Stimulated activated CD4-positive, alpha-beta T cell treated with anti-CD3 and anti-CD28 coated beads, Interleukin-4, amount 100 ng/mL, for 1 hour (primary cell): Measurements from ENCODE around the gene SAPCD1.
A peak's percentile ranks its signal among the peaks of the same experiment; 100 is the strongest.

Experiments used
- DNase-seq: peaks from one replicate; pipeline ENCODE4 v3.0.0-alpha.2; 2020

Gene SAPCD1

GRCh38 chr6:31762356-31762755, at the start of gene SAPCD1:
SAPCD1 (plus strand) TSS chr6:31762656; CDS start chr6:31763055, 399 bp downstream.
- no peak for DNase-seq

- no peak for DNase-seq
Observed at GRCh38 chr6:31713465-31713864, 49.0 kb upstream of the SAPCD1 start.

- no peak for DNase-seq
Observed at GRCh38 chr6:31713991-31714684, 48.3 kb upstream of the SAPCD1 start.

GRCh38 chr6:31715022-31715958, 47.2 kb upstream of the SAPCD1 start, which contains the start of gene LY6G6D:
LY6G6D (plus strand) TSS chr6:31715348; CDS start chr6:31715356, 8 bp downstream.
- no peak for DNase-seq

- no peak for DNase-seq
Observed at GRCh38 chr6:31717499-31718222, 44.8 kb upstream of the SAPCD1 start.

- no peak for DNase-seq
Observed at GRCh38 chr6:31718265-31718664, 44.2 kb upstream of the SAPCD1 start.

- no peak for DNase-seq
Observed at GRCh38 chr6:31719001-31719400, 43.5 kb upstream of the SAPCD1 start.

- DNase-seq, result no peak
Observed at GRCh38 chr6:31720196-31720770, 42.2 kb upstream of the SAPCD1 start.

- no peak for DNase-seq
Observed at GRCh38 chr6:31721351-31722020, 41.0 kb upstream of the SAPCD1 start, which contains the start of gene LY6G6C. LY6G6C (minus strand) TSS chr6:31721746; CDS start chr6:31721679, 67 bp downstream.

GRCh38 chr6:31722173-31722572, 40.3 kb upstream of the SAPCD1 start:
- DNase-seq, result no peak

GRCh38 chr6:31723245-31723979, 39.0 kb upstream of the SAPCD1 start, which contains the start of gene MPIG6B:
MPIG6B (plus strand) TSS chr6:31723373; CDS start chr6:31723384, 11 bp downstream.
- DNase-seq, result no peak

- no peak for DNase-seq
Observed at GRCh38 chr6:31723980-31724691, 38.3 kb upstream of the SAPCD1 start.

- no peak for DNase-seq
Observed at GRCh38 chr6:31725502-31726350, 36.7 kb upstream of the SAPCD1 start.

- no peak for DNase-seq
Observed at GRCh38 chr6:31727034-31727716, 35.3 kb upstream of the SAPCD1 start.

- DNase-seq, result no peak
Observed at GRCh38 chr6:31727717-31728671, 34.5 kb upstream of the SAPCD1 start.

GRCh38 chr6:31728767-31729514, 33.5 kb upstream of the SAPCD1 start, which contains the start of gene DDAH2:
DDAH2 (minus strand) TSS chr6:31729299; CDS start chr6:31729161, 138 bp downstream.
- no peak for DNase-seq

GRCh38 chr6:31729515-31729978, 32.9 kb upstream of the SAPCD1 start:
- peak; percentile 78 for DNase-seq
